ENCODE measurements around the gene EXOC3. TPM values are rescaled to one million over a fixed set of nuclear protein-coding genes. Genes with fewer than 3 reads are reported as not detected.

EXOC3 gene
- total and polyA plus RNA-seq, 2 of the 4 experiments (the other 2 are of a cell fraction): 35.1 to 47.5 TPM

- dilution Hi-C loops (cut with HindIII; ENCODE audit: low sequenced_read_pairs, unreplicated experiment): no loop called here
- ATAC-seq (ENCODE audit: low read depth): no peak
- no TSS peak for BruUV-seq (replicated peaks)
These were observed 66.7 kb downstream of the EXOC3 start for GRCh38 chr5:509611-510185.

More at GRCh38 chr5:509611-510185, 66.7 kb downstream of the EXOC3 start:
- Histone ChIP-seq H3K4ac (ENCODE audit: low read depth, low read length) (no peak overlapping the region), H4K5ac (ENCODE audit: low read depth, low read length) (no peak overlapping the region), H3K79me1 (ENCODE audit: low read depth in 1 of 2, low read length in 2 of 2) (no peaks in the 10 kb centered on the region), H4K20me1 (ENCODE audit: insufficient read depth, low read length) (no peaks in the 10 kb centered on the region), H3K18ac (ENCODE audit: low read depth, low read length) (no peak overlapping the region), H3K9ac (ENCODE audit: low read depth, low read length) (no peak overlapping the region), H3K27me3 (ENCODE audit: control insufficient read depth, insufficient read depth, low read length) (peaks cover 44% of the 10 kb centered on the region), H3K4me3 (ENCODE audit: insufficient read depth, low read depth, low read length) (no peak overlapping the region), H3K27ac (ENCODE audit: insufficient read depth, low read length) (no peak overlapping the region), H3K36me3 (ENCODE audit: control insufficient read depth, insufficient read depth, low read length) (no peaks in the 10 kb centered on the region), H3K56ac (ENCODE audit: extremely low read depth, insufficient read depth, low read length) (no peak overlapping the region), H3K9me3 (ENCODE audit: control insufficient read depth, insufficient read depth, low read length) (no peaks in the 10 kb centered on the region), H3K9me1 (ENCODE audit: insufficient read depth, low read length) (no peaks in the 10 kb centered on the region), H4K8ac (ENCODE audit: low read depth in 2 of 2, low read length in 2 of 2) (no peak overlapping the region), H3K23ac (ENCODE audit: low read depth, low read length) (no peak overlapping the region), H4K91ac (ENCODE audit: insufficient read depth, low read depth, low read length) (no peak overlapping the region), H2AK9ac (replicated peaks; ENCODE audit: low read depth, low read length, poor library complexity) (no peak overlapping the region), H3K4me2 (ENCODE audit: low read depth, low read length) (no peak overlapping the region), H2BK120ac (ENCODE audit: low read depth, low read length) (no peak overlapping the region), H3K14ac (replicated peaks; ENCODE audit: low read depth, low read length) (no peak overlapping the region), H2BK5ac (ENCODE audit: low read depth, low read length, poor library complexity, severe bottlenecking) (no peak overlapping the region), H2BK20ac (ENCODE audit: low read depth, low read length) (no peak overlapping the region), H2BK15ac (ENCODE audit: low read depth, low read length) (no peak overlapping the region), H3K4me1 (ENCODE audit: control insufficient read depth, insufficient read depth, low read length) (no peaks in the 10 kb centered on the region), H2AK5ac (ENCODE audit: low read depth, low read length) (no peak overlapping the region), H2AFZ (replicated peaks; ENCODE audit: low read length, poor library complexity) (no peak overlapping the region)
- no peak for DNase-seq
- no peak for TF ChIP-seq ELK1 (IDR thresholded peaks at IDR 0.05; ENCODE audit: borderline replicate concordance, low read depth, low read length)
- TF ChIP-seq USF2 (IDR thresholded peaks at IDR 0.05; ENCODE audit: low read depth, low read length): no peak
- TF ChIP-seq MAZ (IDR thresholded peaks at IDR 0.05; ENCODE audit: borderline replicate concordance, low read depth, low read length): no peak
- TF ChIP-seq MAFK (IDR thresholded peaks at IDR 0.05; ENCODE audit: low read depth, low read length): no peak
- TF ChIP-seq FOS (IDR thresholded peaks at IDR 0.05; ENCODE audit: low read depth, low read length): no peak
- TF ChIP-seq CHD1 (IDR thresholded peaks at IDR 0.05; ENCODE audit: low read depth, low read length): no peak
- TF ChIP-seq RAD21 (IDR thresholded peaks at IDR 0.05; ENCODE audit: low read length): no peak
- no peak for TF ChIP-seq CTCF (conservative IDR thresholded peaks at IDR 0.05; ENCODE audit: low read depth, low read length)
- TF ChIP-seq BHLHE40 (IDR thresholded peaks at IDR 0.05; ENCODE audit: low read depth, low read length): no peak
- no peak for TF ChIP-seq SMC3 (IDR thresholded peaks at IDR 0.05; ENCODE audit: low read depth, low read length)
- TF ChIP-seq RFX5 (IDR thresholded peaks at IDR 0.05; ENCODE audit: low read depth, low read length): no peak
- no peak for TF ChIP-seq MXI1 (IDR thresholded peaks at IDR 0.05; ENCODE audit: borderline replicate concordance, low read depth, low read length)
- TF ChIP-seq POLR2A (IDR thresholded peaks at IDR 0.05; ENCODE audit: low read depth, low read length): no peak
- TF ChIP-seq NFE2L2 (IDR thresholded peaks at IDR 0.05; ENCODE audit: low read depth, low read length): no peak
- TF ChIP-seq RCOR1 (IDR thresholded peaks at IDR 0.05; ENCODE audit: insufficient replicate concordance, low read length): no peak
- no peak for TF ChIP-seq CEBPB (IDR thresholded peaks at IDR 0.05; ENCODE audit: low read depth, low read length)
- POLR2A ChIA-PET (ENCODE audit: unreplicated experiment): no interaction called here
- in situ Hi-C loops (cut with MboI; ENCODE audit: low sequenced_read_pairs) (no loop called here), intact Hi-C loops (cut with micrococcal nuclease) (no loop called here)
- 53% methylated on average over 12 of the region's 22 CpGs; no CpG with 5 or more reads in 1 of the 2 experiments for WGBS, 2 experiments (ENCODE audit: extremely low coverage in 2 of 2, insufficient read length in 1 of 2)
- CTCF ChIA-PET: no interaction called here
